Colonic mucosa (tissue), 4 donors: ENCODE results near the gene DIPK1C. TPM values are rescaled to one million over a fixed set of nuclear protein-coding genes. Genes with fewer than 3 reads are reported as not detected.

ENCODE experiments used
- DNase-seq: peaks from one replicate; pipeline ENCODE4 v3.0.0-alpha.2; 2020
- H3K27ac ChIP-seq: fragments of 200-600 bp; one replicate; pipeline ENCODE4 v1.8.0; 2021
- H3K27me3 ChIP-seq: fragments of 200-600 bp; one replicate; pipeline ENCODE4 v1.8.0; 2021
- H3K36me3 ChIP-seq: fragments of 200-600 bp; one replicate; pipeline ENCODE4 v1.8.0; 2021
- H3K4me1 ChIP-seq: fragments of 200-600 bp; one replicate; pipeline ENCODE4 v1.8.0; 2021; ENCODE audit warnings: mild to moderate bottlenecking
- H3K4me3 ChIP-seq: fragments of 200-600 bp; one replicate; pipeline ENCODE4 v1.8.0; 2021
- H3K9ac ChIP-seq, 2 donors: one replicate each; pipeline ENCODE4 v1.7.0; 2013; ENCODE audit warnings: control low read depth in 2 of 2, low read depth in 2 of 2, low read length in 2 of 2
- H3K9me3 ChIP-seq: fragments of 200-600 bp; one replicate; pipeline ENCODE4 v1.8.0; 2021
- intact Hi-C: fragments of 100-400 bp; cut with DNase I; formaldehyde crosslinking; loops from one replicate; pipeline ENCODE4 v1.14.1; 2022
- total RNA-seq, 2 donors: library from RNA; stranded (reverse); fragmentation: NEBNext Ultra II Directional in 1 of 2; extraction: Animal tissue kit (Norgen Biotek cat#: 25700) in 1 of 2; gene quantifications; one replicate each; pipeline ENCODE4 v1.2.1, GENCODE V29; 2021
- TF ChIP-seq, protein P1 (sequence below): fragments of 200-600 bp; IDR thresholded peaks from one replicate; pipeline ENCODE4 v1.8.0; 2022; ENCODE audit warnings: antibody characterized with exemption, mild to moderate bottlenecking
- donor health status: healthy.
- donor health status: DM: no; HTN: no; CAD: no.
- donor health status: DM: no; HTN: no; CAD: no.

The DIPK1C gene
- total RNA-seq, 2 donors from 2014 or later: 0.24 TPM; not detected in 1

DNA sequence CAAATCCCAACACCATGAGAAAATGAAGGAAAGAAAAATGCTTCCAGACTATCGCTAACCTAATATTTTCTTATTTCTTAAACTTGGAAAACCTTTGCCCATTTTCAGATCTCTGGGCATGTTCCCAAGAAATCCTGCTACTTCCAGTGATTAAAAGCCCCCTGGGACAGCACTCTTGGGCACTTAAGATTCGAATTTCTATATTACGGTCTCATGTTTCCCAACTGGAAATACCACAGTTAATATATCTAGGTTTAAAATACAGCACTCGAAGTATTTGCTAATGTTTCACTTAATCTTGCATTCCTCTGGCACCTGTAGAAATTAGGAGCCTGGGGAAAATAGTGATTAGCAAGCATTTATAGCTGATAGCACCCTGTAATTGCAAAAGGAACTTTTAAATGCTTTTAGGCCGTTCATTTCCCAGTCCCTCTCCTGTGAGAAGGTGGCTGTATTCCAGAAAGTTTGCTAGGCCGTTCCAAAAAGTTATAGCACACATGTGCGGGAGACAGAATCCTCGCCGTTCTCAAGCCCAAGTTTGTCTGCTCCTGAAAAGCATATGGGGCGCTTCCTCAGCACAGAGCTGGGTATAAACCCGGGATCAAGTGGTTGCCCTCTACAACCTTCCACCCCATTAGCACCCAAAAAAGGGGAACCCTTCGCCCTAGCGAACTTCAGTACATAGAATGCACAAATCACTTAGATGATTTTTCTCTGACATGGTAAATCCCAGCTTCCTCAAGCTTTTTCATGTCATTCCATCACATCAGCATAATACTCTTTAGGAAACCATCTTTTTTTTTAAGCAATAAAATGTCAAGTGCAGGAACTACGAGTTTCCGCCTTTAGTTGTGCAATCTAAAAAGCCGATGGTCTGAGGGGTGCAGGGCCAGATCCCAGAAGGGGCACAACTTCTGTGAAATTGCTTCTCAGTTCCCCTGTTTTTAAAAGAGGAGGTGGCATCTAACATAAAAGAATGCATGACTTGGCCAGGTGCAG, 60.6 kb downstream of the DIPK1C start:
- Histone ChIP-seq H3K9me3 (no peaks in the 10 kb centered on the region), H3K9ac (no peak overlapping the region), H3K36me3 (no peaks in the 10 kb centered on the region), H3K4me3 (no peak overlapping the region), H3K27me3 (no peaks in the 10 kb centered on the region), H3K27ac (no peak overlapping the region), H3K4me1 (no peaks in the 10 kb centered on the region)
- TF ChIP-seq, protein P1, sequence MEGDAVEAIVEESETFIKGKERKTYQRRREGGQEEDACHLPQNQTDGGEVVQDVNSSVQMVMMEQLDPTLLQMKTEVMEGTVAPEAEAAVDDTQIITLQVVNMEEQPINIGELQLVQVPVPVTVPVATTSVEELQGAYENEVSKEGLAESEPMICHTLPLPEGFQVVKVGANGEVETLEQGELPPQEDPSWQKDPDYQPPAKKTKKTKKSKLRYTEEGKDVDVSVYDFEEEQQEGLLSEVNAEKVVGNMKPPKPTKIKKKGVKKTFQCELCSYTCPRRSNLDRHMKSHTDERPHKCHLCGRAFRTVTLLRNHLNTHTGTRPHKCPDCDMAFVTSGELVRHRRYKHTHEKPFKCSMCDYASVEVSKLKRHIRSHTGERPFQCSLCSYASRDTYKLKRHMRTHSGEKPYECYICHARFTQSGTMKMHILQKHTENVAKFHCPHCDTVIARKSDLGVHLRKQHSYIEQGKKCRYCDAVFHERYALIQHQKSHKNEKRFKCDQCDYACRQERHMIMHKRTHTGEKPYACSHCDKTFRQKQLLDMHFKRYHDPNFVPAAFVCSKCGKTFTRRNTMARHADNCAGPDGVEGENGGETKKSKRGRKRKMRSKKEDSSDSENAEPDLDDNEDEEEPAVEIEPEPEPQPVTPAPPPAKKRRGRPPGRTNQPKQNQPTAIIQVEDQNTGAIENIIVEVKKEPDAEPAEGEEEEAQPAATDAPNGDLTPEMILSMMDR: no peak
- intact Hi-C loops: no loop called here
- DNase-seq: no peak

DNA sequence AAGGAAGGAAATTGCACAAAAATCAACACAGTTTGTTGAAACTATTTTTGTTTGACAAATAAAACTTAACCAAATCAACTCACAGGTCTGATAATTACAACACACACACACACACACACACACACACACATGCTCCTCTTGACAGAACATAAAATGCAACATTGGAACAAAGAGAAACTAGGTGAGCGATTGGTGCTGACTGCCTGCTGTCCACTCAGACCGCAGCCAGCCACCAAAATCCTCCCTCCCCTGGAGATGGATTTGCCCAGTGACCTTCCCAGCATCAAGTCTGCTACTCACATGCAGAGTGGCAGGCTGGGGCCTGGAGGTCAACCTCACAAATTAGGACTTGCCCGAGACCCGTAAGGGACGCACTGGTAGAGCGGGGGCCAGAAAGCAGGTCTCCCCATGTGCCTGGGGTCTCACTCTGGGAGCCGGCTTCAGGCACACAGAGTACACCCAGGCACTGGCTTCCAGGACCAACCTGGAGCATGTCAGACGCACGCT, 61.4 kb downstream of the DIPK1C start:
- Histone ChIP-seq H3K36me3 (no peaks in the 10 kb centered on the region), H3K9ac (no peak overlapping the region), H3K27ac (no peak overlapping the region), H3K4me1 (no peaks in the 10 kb centered on the region), H3K27me3 (no peaks in the 10 kb centered on the region), H3K9me3 (no peaks in the 10 kb centered on the region), H3K4me3 (no peak overlapping the region)
- DNase-seq: no peak
- intact Hi-C loops: no loop called here
- TF ChIP-seq, protein P1: no peak

DNA sequence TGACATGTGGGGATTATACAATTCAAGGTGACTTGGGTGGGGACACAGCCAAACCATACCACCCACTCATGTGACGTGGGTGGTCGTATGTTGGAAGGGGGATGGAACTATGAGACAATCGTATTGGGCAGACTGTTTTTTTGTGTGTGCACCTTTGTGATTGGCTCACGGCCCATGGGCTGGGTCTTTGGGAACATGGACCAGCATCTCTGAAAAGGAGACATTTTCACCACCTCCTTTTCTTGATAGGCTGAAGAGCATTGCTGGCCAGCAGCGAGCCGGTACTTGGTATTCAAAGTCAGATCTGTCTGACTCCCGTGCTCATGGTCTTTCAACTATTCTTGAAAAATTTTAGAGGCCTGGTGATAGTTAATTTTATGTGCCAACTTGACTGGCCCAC, 62.1 kb downstream of the DIPK1C start:
- H3K27me3 ChIP-seq: no peaks in the 10 kb centered on the region
- no peaks in the 10 kb centered on the region for H3K9me3 ChIP-seq
- H3K9ac ChIP-seq: no peak overlapping the region
- H3K4me1 ChIP-seq: no peaks in the 10 kb centered on the region
- no peak overlapping the region for H3K27ac ChIP-seq
- H3K36me3 ChIP-seq: no peaks in the 10 kb centered on the region
- no peak overlapping the region for H3K4me3 ChIP-seq
- intact Hi-C loops: no loop called here
- no peak for DNase-seq
- TF ChIP-seq, protein P1: no peak

DNA sequence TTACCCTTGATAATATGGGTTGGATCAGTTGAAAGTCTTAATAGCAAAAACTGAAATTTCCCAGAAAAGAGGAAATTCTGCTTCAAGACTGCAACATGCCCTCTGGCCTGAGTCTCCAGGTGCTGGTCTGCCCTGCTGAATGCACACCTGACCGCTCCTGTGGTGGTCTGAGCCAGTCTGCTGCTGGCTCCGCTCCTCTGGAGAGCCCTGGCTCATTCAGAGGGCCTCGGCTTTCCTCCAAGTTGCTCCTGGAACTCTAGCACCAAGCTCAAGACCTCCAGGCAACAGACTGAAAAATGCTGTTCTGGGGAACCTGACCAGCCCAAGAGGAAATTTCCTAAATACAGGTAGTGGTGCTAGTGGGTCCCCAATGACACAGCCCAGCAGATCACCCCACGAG, 64.8 kb downstream of the DIPK1C start:
- Histone ChIP-seq H3K27ac (no peak overlapping the region), H3K4me1 (no peaks in the 10 kb centered on the region), H3K9me3 (no peaks in the 10 kb centered on the region), H3K9ac (no peak overlapping the region), H3K4me3 (no peak overlapping the region), H3K27me3 (no peaks in the 10 kb centered on the region), H3K36me3 (no peaks in the 10 kb centered on the region)
- TF ChIP-seq, protein P1: no peak
- no peak for DNase-seq
- intact Hi-C loops: no loop called here

DNA sequence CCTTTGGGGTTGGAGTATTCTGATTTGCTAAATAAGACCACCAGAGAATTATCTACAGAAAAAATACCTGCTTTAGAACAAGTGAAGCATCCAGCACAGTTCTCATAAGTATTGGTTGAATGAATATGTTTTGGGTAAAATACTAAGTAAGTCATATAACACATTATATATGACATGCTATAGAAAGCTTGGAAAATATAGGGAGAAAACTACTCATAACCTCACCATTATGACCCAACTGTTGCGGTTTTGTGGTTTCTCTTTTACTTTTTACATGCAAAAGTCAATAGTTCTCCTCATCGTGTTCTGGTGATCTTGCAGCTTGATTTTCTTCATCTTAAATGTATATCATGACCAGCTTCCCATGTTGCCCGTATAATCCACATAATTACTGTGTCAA, 66.2 kb downstream of the DIPK1C start:
- TF ChIP-seq, protein P1: no peak
- no peak overlapping the region for H3K27ac ChIP-seq
- no peaks in the 10 kb centered on the region for H3K9me3 ChIP-seq
- intact Hi-C loops: no loop called here
- H3K36me3 ChIP-seq: no peaks in the 10 kb centered on the region
- no peaks in the 10 kb centered on the region for H3K27me3 ChIP-seq
- no peak for DNase-seq
- no peaks in the 10 kb centered on the region for H3K4me1 ChIP-seq
- no peak overlapping the region for H3K9ac ChIP-seq
- H3K4me3 ChIP-seq: no peak overlapping the region
